ENCODE data around the gene MOGAT1. TPM values are rescaled to one million over a fixed set of nuclear protein-coding genes. Genes with fewer than 3 reads are reported as not detected.
"Not testable (repeated sequence)": the region's sequence is repeated elsewhere in the genome, so short reads cannot be mapped to it uniquely, and the experiment has no call there.

Gene MOGAT1
- total RNA-seq, 1 donor from 2014 or later = not detected

DNA sequence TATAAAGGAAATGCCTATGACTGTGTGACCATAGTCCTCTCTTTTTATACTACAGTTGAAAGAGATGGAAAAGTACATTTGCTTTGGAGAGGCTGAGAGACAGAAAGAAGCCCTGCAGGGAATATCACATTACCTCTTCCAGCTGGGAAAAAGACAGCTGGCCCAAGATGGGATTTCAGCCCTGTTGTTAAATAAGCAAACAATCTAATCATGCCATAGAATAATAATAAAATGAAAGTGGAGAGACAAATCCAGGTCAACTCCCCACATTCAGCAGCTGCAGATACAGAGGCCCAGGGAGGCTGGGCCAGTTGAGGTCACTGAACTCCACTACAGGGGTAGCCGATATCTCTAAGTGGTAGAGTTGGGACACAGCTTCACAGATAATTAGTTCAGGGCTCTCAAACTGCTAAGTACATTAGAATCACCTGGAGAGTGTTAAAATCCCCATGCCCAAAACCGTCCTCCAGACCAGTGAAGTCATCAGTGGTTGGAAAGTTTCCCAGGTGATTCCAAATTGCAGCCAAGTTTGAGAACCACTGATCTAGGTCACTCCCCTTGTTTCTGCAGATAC lies 81.9 kb downstream of the MOGAT1 start:
- peaks cover 19% of the 10 kb centered on the region for H3K4me1 ChIP-seq (ENCODE audit: insufficient read depth, low read length)
- no peaks in the 10 kb centered on the region for H3K36me3 Mint-ChIP-seq (ENCODE audit: low read depth, unreplicated experiment)
- H3K4me2 ChIP-seq (ENCODE audit: low read length) = peak overlapping the region; percentile 50
- H2AFZ ChIP-seq (ENCODE audit: low read depth, low read length) = no peak overlapping the region
- no peaks in the 10 kb centered on the region for H3K9me3 Mint-ChIP-seq (ENCODE audit: unreplicated experiment)
- H3K27me3 Mint-ChIP-seq (ENCODE audit: low read depth, unreplicated experiment) = no peaks in the 10 kb centered on the region
- H3K4me3 ChIP-seq (ENCODE audit: insufficient read depth, low read depth, low read length) = no peak overlapping the region
- no peak overlapping the region for H3K27ac Mint-ChIP-seq (ENCODE audit: unreplicated experiment)
- H3K9ac ChIP-seq (ENCODE audit: low read length) = no peak overlapping the region
- H4K20me1 ChIP-seq (ENCODE audit: insufficient read depth, low read length) = no peaks in the 10 kb centered on the region
- FAIRE-seq (no peak), DNase-seq (ENCODE audit: low read depth) (peak; percentile 71)
- H3K9me3 ChIP-seq (ENCODE audit: insufficient read depth, low read depth, low read length) = no peaks in the 10 kb centered on the region
- no peaks in the 10 kb centered on the region for H3K27me3 ChIP-seq (ENCODE audit: insufficient read depth, low read length)
- TF ChIP-seq, protein P1, sequence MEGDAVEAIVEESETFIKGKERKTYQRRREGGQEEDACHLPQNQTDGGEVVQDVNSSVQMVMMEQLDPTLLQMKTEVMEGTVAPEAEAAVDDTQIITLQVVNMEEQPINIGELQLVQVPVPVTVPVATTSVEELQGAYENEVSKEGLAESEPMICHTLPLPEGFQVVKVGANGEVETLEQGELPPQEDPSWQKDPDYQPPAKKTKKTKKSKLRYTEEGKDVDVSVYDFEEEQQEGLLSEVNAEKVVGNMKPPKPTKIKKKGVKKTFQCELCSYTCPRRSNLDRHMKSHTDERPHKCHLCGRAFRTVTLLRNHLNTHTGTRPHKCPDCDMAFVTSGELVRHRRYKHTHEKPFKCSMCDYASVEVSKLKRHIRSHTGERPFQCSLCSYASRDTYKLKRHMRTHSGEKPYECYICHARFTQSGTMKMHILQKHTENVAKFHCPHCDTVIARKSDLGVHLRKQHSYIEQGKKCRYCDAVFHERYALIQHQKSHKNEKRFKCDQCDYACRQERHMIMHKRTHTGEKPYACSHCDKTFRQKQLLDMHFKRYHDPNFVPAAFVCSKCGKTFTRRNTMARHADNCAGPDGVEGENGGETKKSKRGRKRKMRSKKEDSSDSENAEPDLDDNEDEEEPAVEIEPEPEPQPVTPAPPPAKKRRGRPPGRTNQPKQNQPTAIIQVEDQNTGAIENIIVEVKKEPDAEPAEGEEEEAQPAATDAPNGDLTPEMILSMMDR (IDR thresholded peaks at IDR 0.05; ENCODE audit: insufficient read depth, low read depth, low read length) = no peak
- no peak for TF ChIP-seq EZH2 (IDR thresholded peaks at IDR 0.05; ENCODE audit: insufficient read depth, low read length)
- peaks cover 30% of the 10 kb centered on the region for H3K4me1 Mint-ChIP-seq (ENCODE audit: low read depth, unreplicated experiment)
- H3K27ac ChIP-seq (ENCODE audit: low read depth, low read length) = no peak overlapping the region
- no peaks in the 10 kb centered on the region for H3K36me3 ChIP-seq (ENCODE audit: insufficient read depth, low read length)
- H3K4me3 Mint-ChIP-seq (ENCODE audit: unreplicated experiment) = no peak overlapping the region
- H3K79me2 ChIP-seq (ENCODE audit: insufficient read depth, low read length) = no peaks in the 10 kb centered on the region

DNA sequence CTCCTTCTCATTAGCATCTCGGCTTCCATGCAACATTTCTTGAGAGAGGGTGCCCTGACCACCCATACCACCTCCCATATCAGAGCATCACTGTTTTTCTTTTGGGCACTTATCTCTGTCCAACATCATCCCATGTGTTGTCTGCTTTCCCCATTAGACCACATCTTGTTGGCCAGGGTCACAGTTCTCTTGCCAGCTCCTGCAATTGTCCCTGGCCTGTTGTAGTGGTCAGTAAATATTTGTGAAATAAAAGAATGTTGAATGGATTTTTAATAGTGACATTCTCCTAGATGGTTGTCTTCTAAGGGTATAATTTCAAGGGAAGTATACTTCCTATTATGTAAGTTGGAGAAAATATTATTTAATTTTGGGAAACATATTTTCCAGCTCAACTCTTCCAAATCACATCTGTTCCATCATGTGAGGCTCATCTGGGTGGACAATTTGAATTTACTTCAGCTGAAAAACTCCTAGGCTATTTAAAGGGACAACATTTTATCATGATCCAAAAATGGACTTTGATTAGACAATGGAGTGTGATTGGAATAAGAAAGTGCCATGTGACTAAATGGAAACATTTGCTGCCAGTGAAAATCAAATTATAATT lies 83.0 kb downstream of the MOGAT1 start:
- Histone ChIP-seq H2AFZ (ENCODE audit: low read depth, low read length) (no peak overlapping the region), H3K4me2 (ENCODE audit: low read length) (no peak overlapping the region), H3K27ac (ENCODE audit: low read depth, low read length) (no peak overlapping the region), H4K20me1 (ENCODE audit: insufficient read depth, low read length) (no peaks in the 10 kb centered on the region), H3K9ac (ENCODE audit: low read length) (no peak overlapping the region), H3K27me3 (ENCODE audit: insufficient read depth, low read length) (no peaks in the 10 kb centered on the region), H3K9me3 (ENCODE audit: insufficient read depth, low read depth, low read length) (no peaks in the 10 kb centered on the region), H3K79me2 (ENCODE audit: insufficient read depth, low read length) (no peaks in the 10 kb centered on the region), H3K36me3 (ENCODE audit: insufficient read depth, low read length) (no peaks in the 10 kb centered on the region), H3K4me1 (ENCODE audit: insufficient read depth, low read length) (peaks cover 19% of the 10 kb centered on the region), H3K4me3 (ENCODE audit: insufficient read depth, low read depth, low read length) (no peak overlapping the region)
- H3K4me1 Mint-ChIP-seq (ENCODE audit: low read depth, unreplicated experiment) = peaks cover 30% of the 10 kb centered on the region
- no peak overlapping the region for H3K4me3 Mint-ChIP-seq (ENCODE audit: unreplicated experiment)
- no peaks in the 10 kb centered on the region for H3K9me3 Mint-ChIP-seq (ENCODE audit: unreplicated experiment)
- TF ChIP-seq, protein P1 (IDR thresholded peaks at IDR 0.05; ENCODE audit: insufficient read depth, low read depth, low read length) = no peak
- no peak for TF ChIP-seq EZH2 (IDR thresholded peaks at IDR 0.05; ENCODE audit: insufficient read depth, low read length)
- FAIRE-seq (no peak), DNase-seq (ENCODE audit: low read depth) (no peak)
- H3K27ac Mint-ChIP-seq (ENCODE audit: unreplicated experiment) = no peak overlapping the region
- no peaks in the 10 kb centered on the region for H3K36me3 Mint-ChIP-seq (ENCODE audit: low read depth, unreplicated experiment)
- H3K27me3 Mint-ChIP-seq (ENCODE audit: low read depth, unreplicated experiment) = no peaks in the 10 kb centered on the region

DNA sequence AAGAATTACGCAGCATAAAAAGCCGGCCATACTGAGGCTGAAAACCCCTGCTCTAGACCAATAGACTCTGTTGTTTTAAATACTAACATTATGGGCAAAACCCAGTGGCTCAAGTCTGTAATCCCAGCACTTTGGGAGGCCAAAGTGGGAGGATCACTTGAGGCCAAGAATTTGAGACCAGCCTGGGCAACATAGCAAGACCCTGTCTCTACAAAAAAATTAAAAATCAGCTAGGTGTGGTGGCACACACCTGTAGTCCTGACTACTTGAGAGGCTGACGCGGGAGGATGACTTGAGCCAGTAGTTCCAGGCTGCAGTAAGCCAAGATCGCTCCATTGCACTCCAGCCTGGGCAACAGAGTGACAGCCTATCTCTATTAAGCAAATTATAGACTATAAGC lies 84.1 kb downstream of the MOGAT1 start:
- H3K4me3 Mint-ChIP-seq (ENCODE audit: unreplicated experiment); H4K20me1 ChIP-seq (ENCODE audit: insufficient read depth, low read length); H3K27me3 ChIP-seq (ENCODE audit: insufficient read depth, low read length); H3K4me3 ChIP-seq (ENCODE audit: insufficient read depth, low read depth, low read length); H3K4me2 ChIP-seq (ENCODE audit: low read length); H3K27me3 Mint-ChIP-seq (ENCODE audit: low read depth, unreplicated experiment); H3K9me3 ChIP-seq (ENCODE audit: insufficient read depth, low read depth, low read length); H2AFZ ChIP-seq (ENCODE audit: low read depth, low read length); FAIRE-seq; H3K36me3 Mint-ChIP-seq (ENCODE audit: low read depth, unreplicated experiment); DNase-seq (ENCODE audit: low read depth); H3K27ac Mint-ChIP-seq (ENCODE audit: unreplicated experiment); H3K36me3 ChIP-seq (ENCODE audit: insufficient read depth, low read length); H3K9me3 Mint-ChIP-seq (ENCODE audit: unreplicated experiment); H3K27ac ChIP-seq (ENCODE audit: low read depth, low read length); H3K79me2 ChIP-seq (ENCODE audit: insufficient read depth, low read length); H3K9ac ChIP-seq (ENCODE audit: low read length): not testable (repeated sequence)
- peaks cover 30% of the 10 kb centered on the region for H3K4me1 Mint-ChIP-seq (ENCODE audit: low read depth, unreplicated experiment)
- peaks cover 19% of the 10 kb centered on the region for H3K4me1 ChIP-seq (ENCODE audit: insufficient read depth, low read length)
